Measurements from ENCODE around the gene SERPINA3.

The SERPINA3 gene

DNA sequence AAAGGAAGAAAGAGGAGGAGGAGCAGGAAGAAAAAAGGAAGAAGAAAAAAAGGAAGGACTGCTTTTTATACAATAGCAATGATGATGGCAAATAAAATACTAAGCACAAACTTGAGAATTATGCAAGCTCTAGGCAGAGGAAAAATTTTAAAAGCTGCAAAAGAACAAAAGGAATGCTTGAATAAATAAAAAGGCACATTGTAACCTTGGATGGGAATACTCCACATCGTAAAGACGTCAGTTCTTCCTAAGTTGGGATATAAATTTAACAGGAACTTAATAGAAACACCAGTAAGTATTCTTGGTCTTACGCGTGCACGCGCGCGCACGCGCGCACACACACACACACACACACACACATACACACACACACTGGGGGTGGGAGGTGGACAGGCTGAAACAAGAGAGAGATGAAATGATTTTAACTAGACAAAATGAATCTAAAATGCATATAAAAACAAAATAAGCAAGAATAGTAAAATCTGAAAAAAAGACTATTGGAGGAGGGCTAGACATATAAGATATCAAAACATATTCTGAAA lies 43.0 kb downstream of the SERPINA3 start:
- DNase-seq (ENCODE audit: low spot score), result no peak

DNA sequence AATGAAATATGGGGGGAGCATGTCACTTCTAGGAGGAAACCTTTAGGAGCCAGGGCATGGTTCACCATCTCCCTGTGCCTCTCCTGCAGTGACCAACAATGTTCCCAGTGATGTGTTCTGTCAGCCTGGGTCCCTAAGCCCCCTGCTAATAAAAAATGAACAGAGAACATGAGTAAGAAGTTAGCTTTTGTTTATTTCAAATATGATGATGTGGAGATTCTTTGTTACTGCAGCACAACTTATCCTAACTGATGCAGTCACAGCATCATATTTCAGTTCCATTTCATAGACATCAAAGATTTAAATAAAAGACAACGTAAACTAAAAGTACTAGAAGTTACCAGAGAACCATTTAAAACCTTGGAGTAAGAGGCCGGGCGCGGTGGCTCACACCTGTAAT lies 43.9 kb downstream of the SERPINA3 start:
- no peak for DNase-seq (ENCODE audit: low spot score)

DNA sequence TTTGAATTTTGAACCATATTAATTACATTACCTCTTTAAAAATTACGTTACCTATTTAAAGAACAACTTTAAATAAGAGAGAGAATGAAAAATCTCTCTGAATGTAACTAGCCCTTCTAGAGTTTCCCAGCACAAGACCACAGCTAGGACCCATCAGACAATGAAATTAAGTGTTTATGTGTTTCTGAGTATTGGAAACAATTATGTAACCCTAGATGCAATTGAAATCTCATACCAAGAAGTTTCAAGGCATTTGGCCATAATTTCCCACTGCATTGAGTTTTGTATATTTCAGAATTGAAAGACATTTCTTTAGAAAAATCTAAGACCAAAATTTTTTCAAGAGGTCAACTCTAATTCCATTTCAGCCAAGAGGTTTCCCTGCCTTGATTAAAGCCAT lies 47.1 kb downstream of the SERPINA3 start:
- no peak for DNase-seq (ENCODE audit: low spot score)

DNA sequence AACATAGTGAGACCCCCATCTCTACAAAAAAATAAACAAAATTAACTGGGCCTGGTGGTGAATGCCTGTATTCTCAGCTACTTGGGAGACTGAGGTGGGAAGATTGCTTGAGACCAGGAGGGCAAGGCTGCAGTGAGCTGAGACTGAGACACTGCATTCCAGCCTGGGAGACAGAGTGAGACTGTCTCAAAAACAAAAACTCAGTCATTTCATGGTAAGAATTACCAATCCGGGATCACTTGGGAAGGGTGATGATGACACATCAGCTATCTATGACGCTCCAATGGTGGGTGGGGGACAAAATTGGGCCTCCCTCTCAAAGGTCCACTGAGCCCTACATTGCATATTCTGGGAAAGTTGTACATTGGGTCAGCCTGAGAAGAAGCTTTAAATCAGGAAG lies 47.7 kb downstream of the SERPINA3 start:
- DNase-seq (ENCODE audit: low spot score), result no peak

DNA sequence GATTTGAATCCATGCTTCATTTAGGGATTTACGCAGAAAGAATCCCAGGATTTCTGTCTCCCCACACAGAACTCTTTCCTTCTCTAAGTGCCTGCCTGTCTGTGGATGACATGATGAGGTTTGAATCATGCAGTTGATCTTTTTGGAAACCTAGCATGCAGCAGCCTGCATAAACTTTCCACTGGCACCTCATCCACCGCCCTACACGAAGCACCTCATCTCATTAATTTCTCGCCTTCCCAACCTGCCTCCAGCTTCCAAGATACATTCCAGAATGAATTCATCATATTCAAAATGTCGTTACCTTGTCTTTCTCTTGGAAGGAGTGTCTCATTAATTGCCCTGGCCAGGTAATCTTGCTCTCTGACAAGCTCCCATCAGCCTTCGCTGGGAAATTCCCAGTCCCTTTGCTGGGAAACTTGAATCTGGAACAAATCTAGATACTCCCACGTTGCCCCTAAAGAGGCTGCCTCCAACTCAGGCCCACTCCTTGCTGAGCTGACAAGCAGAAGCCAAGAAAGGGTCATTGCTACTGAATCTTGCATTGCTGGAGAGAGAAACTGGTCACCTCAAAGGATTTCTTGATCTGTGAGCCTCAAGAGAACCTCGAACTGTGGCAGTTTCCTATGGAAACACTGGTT lies 48.2 kb downstream of the SERPINA3 start:
- no peak for DNase-seq (ENCODE audit: low spot score)

DNA sequence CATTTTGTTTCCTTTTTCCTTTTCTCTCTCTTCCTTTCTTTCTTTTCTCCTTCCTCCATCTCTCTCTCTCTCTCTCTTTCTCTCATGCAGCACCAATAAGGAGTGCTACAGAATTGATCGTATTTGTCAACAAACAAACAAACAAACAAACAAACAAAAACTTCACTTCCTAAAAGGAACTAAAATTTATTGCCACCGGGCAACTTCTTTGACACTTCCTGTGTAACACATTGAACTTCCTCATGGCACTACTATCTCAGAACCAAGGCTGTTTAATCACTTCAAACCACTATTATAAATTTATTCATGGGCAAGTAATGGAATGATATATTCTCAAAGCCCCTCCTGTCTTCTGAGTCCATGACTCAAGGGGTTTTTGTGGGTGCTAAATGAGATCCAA lies 51.3 kb downstream of the SERPINA3 start:
- no peak for DNase-seq (ENCODE audit: low spot score)

DNA sequence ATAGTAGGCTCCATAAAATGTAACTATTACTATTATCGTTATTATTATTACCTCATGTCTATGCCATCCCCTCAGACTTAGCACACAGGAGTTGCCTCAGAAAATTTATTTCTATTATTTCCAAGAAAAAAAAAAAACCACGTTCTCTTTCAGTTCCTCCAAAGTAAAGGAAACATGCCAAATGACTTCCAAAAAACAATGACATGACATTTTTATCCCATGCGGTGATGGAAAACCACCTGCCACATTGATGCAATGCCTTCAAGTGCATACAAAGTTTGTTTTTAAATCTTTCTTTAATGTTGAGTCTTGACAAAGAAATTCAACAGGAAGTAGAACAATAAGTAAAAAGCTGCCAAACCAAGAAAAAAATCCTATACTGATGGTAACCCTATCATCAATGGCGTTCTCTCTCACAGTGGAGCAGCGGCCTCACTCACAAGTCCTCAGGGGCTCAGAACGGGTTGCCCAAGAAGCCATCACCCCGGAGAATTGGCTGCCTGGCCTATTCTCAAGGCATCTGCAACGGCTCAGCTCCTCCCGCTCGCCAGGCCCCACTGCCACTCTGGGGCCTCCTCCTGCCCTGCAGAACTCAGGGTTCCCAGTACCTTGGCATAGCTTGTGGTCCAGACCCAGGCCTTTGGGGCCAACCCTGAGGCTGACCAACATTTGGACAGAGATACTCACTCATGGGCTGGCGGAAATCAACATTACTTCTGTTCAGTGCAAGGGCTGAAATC lies 51.9 kb downstream of the SERPINA3 start:
- no peak for DNase-seq (ENCODE audit: low spot score)

DNA sequence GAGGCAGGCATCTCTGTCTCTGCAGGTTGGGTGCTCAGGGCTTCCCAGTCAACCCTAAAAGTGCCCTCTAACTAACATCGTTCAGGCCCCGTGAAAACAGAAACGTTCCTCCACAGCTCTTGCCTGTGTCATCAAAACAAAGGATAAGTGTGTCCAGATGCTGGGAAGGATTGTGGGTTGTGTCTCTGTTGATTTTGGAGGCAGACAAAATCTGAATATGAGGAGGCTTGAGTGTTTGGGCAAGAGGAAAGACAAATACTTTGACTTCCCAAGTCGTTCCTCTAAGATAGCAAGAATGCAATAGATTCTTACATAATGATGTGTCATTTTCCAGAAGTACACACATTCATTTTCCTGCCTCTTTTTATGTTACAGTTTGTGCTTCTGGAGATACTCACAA lies 52.9 kb downstream of the SERPINA3 start:
- DNase-seq (ENCODE audit: low spot score), result no peak

DNA sequence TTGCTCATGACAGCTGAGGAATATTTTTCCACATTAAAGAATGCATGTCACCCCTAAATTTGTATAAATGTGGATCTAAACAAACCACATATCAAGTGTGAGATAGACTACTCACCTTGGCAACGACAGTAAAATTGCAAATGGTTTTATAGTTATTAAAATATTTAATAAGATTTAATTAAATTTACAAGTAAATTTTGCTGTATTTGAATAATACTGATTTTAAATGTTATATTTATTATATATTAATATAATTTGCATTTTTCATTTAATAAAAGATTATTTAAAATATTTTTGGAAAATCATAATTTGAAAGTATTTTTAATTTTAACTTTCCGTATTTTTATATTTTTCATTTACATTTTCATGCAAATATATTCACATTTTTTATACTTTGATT lies 53.4 kb downstream of the SERPINA3 start:
- no peak for DNase-seq (ENCODE audit: low spot score)

DNA sequence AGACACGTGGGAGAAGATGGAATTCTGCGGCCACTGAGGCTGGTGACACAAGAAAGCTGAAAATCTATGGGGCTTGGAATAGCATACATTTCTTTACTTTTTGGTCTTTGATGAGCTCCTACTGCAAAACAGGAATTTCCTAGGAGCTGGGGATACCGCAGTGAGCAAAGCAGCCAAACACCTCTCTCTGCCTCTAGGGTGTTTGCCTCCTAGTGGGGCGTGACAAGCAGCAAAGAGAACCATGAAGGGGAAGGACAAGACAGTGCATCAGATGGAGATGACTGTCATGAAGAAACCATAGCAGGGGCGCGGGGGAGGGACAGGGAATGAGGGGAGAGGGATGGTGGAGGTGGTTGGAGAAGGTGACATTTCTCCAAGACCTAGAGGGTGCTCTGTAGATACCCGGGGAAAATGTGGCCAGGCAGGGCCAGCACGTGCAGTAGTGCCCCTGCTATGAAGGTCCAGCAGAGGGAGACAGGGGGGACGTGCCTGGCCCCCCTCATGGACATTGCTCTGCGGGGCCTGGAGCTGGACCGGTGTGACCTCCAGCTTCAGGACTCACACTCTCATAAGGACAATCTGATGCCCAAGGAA lies 58.6 kb downstream of the SERPINA3 start:
- DNase-seq (ENCODE audit: low spot score), result no peak

DNA sequence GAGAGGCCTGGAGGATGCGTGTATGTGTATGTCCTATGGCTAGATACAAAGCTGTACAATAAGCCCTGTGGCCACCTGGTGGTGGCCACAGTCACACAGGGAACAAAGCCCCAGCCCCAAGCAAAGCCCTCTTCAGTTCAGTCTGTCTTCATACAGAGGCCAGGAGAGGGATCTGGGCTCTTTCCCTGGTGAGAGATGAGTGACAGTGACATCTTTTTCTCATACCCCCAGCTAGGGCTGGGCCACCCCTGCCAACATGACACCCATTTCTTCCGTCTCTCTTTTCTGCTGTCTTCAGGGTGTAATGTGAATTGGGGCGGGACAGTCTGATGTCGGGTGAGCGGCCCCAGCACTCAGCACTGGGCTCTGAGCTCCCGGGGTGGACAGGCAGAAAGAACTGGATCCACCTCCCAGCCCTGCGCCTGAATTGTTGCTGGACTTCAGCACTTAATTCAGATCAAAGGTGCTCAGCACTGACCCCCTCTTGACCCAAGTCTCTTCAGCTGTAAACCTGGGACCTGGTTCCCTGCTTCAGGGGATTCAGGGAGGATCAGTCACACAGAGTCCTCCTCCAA lies 59.8 kb downstream of the SERPINA3 start:
- no peak for DNase-seq (ENCODE audit: low spot score)

DNA sequence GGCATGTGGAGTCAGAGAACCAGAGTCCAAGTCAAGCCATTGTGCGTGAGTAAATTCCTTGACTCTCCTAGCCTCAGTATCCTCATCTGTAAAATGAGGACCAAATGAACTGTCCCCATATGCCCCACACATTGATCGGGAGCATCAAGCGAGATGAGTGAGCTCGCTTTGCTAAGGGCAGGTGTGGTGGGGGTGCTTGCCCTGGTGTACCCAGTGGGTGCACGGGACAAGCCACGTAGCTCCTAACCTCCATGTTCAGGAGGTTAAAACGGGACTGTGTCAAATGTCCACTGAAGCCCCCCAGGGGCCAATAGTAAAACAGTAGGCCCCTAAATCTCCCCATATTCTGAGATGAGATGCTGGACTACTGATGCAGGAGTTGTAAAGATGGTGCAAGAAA lies 60.9 kb downstream of the SERPINA3 start:
- DNase-seq (ENCODE audit: low spot score), result no peak
